GM19468 (cell line): Measurements from ENCODE around the gene PCDHB7.
"Not testable (repeated sequence)": the region's sequence is repeated elsewhere in the genome, so short reads cannot be mapped to it uniquely, and the experiment has no call there.

Experiments
- ATAC-seq: cut with Tn5 transposase; IDR thresholded peaks from one replicate; pipeline ENCODE4 v1.9.1; 2021; ENCODE audit warnings: mild to moderate bottlenecking, moderate library complexity, moderate number of reproducible peaks; ENCODE audit not compliant: unreplicated experiment; ENCODE audit errors: extremely low read depth

PCDHB7 gene

GRCh38 chr5:141215504-141215903 lies 43.1 kb downstream of the PCDHB7 start:
- ATAC-seq, result not testable (repeated sequence)

DNA sequence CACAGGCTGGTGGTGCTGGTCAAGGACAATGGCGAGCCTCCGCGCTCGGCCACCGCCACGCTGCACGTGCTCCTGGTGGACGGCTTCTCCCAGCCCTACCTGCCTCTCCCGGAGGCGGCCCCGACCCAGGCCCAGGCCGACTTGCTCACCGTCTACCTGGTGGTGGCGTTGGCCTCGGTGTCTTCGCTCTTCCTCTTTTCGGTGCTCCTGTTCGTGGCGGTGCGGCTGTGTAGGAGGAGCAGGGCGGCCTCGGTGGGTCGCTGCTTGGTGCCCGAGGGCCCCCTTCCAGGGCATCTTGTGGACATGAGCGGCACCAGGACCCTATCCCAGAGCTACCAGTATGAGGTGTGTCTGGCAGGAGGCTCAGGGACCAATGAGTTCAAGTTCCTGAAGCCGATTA lies 43.6 kb downstream of the PCDHB7 start:
- not testable (repeated sequence) for ATAC-seq

GRCh38 chr5:141223112-141223783 lies 50.8 kb downstream of the PCDHB7 start, which contains the start of gene PCDHB14:
PCDHB14 (plus strand) TSS chr5:141223343; CDS start chr5:141223506, 163 bp downstream.
- no peak for ATAC-seq

DNA sequence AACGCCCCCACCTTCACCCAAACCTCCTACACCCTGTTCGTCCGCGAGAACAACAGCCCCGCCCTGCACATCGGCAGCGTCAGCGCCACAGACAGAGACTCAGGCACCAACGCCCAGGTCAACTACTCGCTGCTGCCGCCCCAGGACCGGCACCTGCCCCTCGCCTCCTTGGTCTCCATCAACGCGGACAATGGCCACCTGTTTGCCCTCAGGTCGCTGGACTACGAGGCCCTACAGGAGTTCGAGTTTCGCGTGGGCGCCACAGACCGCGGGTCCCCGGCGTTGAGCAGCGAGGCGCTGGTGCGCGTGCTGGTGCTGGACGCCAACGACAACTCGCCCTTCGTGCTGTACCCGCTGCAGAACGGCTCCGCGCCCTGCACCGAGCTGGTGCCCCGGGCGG lies 52.4 kb downstream of the PCDHB7 start:
- ATAC-seq, result not testable (repeated sequence)

GRCh38 chr5:141225421-141225820 lies 53.0 kb downstream of the PCDHB7 start:
- ATAC-seq, result not testable (repeated sequence)
